ENCODE results near the gene PAQR7. TPM values are rescaled to one million over a fixed set of nuclear protein-coding genes. Genes with fewer than 3 reads are reported as not detected.

Gene PAQR7
- total RNA-seq, 4 donors from 2014 or later = 2.3 to 5.3 (median 3.8) TPM

GRCh38 chr1:25891606-25892005 is 16.1 kb upstream of the PAQR7 start:
- no peak for TF ChIP-seq CTCF (IDR thresholded peaks at IDR 0.05; ENCODE audit: low read depth)

- TF ChIP-seq CTCF (IDR thresholded peaks at IDR 0.05; ENCODE audit: low read depth) = no peak
Observed at GRCh38 chr1:25890239-25891034, 14.9 kb upstream of the PAQR7 start.

- TF ChIP-seq CTCF (IDR thresholded peaks at IDR 0.05; ENCODE audit: low read depth) = no peak
Observed at GRCh38 chr1:25889470-25889869, 14.0 kb upstream of the PAQR7 start.

GRCh38 chr1:25888426-25888987 is 13.0 kb upstream of the PAQR7 start:
- TF ChIP-seq CTCF (IDR thresholded peaks at IDR 0.05; ENCODE audit: low read depth) = no peak

- no peak for TF ChIP-seq CTCF (IDR thresholded peaks at IDR 0.05; ENCODE audit: low read depth)
Observed at GRCh38 chr1:25885602-25886001, 10.1 kb upstream of the PAQR7 start.

- no peak for TF ChIP-seq CTCF (IDR thresholded peaks at IDR 0.05; ENCODE audit: low read depth)
Observed at GRCh38 chr1:25881266-25881665, 5.8 kb upstream of the PAQR7 start.

GRCh38 chr1:25880518-25880917 is 5.0 kb upstream of the PAQR7 start:
- no peak for TF ChIP-seq CTCF (IDR thresholded peaks at IDR 0.05; ENCODE audit: low read depth)

Data from subcutaneous adipose tissue (tissue), 4 donors.